NCI-H510A treated with DMSO at 0.1 percent for 48 hours (cell line): ENCODE data around the gene EXOC8.

Experiments used
- DNase-seq: peaks from one replicate; lab custom pipeline; 2025; lab: John Stamatoyannopoulos, UW

EXOC8 gene

DNA sequence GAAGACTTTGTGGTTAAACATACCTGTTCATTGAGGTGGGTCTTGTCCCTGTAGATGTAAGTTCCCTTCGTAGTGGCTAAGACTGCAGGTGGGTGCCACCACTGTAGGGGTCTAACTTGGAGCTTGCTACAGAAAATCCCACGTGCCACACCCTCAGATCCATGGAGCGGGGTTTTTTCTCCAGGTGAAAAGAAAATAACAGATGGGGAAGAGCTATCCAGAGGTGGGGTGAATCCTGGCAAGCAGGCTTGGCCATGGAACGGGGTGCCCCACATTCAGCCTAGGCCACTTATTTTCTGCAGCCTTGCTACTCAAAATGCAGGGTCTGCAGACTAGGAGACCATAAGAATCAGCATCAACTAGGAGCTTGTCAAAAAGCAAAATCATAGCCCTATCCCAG, 24.0 kb downstream of the EXOC8 start:
- no peak for DNase-seq

DNA sequence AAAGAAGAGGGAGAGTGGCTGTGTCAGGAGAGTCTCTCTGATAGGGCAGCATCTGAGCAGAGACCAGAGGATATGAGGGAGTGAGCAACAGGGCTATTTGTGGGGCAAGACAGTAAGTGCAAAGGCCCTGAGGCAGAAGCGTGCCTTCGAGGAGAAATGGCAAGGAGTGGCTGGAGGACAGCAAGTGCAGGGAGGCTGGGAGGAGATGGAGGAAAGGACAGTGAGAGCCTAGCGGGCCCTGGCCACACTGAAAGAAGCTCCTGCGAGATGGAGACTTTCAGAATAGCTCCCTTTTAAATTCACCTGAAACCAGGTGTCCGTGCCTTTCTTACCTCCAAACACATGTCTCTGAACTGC, 25.2 kb downstream of the EXOC8 start:
- DNase-seq, result no peak

DNA sequence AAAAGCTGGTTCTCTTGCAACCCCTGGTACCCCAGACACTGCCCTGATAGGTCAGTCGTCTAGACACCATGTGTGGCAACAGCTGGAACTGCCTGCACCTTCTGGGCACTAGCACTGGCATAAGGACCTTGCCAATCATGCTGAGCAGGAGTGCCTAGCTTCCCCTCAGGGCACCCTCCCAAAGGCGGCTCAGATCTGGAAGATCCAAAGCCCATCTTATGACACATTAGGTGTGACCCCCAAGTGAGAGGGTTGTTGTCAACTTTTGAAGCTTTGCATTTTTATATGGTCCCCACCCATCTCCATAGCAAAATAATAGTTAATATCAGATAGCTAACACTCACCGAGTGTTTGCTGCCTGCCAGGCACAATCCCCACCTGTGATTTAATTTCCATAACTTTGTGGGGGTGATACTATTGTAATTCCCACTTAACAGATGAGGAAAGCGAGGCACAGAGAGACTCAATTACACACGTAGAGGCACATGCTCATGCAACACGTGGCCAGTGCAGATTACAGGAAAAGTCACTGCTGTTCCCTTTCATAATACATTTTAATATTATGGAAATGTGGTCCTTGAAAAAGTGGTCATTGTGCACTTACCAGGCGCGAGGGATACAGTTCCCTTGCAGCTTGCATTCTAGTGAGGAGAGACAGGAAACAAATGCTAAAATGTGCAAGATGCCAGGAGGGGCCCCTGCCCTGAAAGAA, 25.8 kb downstream of the EXOC8 start:
- DNase-seq, result no peak

DNA sequence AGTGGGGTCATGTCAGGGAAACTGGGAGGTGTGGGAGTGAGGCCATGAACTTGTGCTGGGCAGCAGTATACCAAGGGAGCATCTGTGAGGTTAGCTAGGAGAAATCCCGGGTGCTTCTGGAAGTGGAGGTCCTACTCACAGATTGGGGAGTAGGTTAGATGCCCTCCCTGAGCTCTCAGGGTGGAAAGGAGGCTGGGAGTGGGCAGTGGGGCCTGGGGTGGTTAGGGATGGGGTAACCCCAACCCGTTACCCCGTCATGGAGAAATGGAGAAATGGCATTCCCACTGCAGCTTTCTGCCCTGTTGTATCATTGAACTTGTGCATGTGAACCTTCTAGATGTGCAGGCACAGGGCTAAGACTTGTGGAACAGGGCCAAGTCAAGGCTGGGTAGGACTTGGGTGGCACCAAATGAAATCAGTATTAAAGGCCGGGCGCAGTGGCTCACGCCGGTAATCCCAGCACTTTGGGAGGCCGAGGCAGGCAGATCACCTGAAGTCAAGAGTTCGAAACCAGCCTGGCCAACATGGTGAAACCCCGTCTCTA, 27.2 kb downstream of the EXOC8 start:
- no peak for DNase-seq

DNA sequence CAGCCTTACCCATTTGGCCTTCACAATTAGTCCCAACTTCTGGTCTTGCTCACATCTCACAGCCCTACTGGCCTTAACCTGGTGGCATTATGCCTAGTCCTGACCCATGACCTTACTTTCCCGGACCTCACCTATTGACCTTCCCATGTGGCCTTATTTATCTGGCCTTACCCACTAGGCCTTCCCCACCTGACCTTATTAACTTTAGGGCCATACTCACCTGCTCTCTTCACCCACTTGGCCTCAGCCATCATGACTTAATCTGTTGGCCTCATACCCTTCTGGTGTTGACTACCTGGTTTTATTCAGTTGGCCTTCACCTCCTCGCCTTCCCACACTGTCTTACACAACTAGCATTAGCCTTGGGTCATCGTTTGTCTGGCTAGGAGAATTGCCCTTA, 35.7 kb downstream of the EXOC8 start:
- DNase-seq, result no peak

DNA sequence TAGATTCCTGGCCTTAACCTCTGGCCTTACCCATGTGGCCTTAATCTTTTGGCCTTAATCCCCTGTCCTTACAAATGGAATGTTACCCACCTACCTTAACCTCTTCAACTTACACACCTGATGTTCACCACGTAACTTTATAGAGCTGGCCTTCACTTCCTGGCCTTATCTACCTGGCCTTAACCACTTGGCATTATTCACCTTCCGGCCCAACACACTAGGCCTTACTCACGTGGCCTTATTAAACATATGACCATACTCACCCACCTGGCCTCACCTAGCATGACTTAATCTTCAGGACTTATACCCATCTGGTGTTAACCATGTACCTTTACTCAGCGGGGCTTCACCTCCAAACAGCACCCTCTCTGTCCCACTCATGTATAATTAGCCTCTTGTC, 41.7 kb downstream of the EXOC8 start:
- DNase-seq, result no peak

DNA sequence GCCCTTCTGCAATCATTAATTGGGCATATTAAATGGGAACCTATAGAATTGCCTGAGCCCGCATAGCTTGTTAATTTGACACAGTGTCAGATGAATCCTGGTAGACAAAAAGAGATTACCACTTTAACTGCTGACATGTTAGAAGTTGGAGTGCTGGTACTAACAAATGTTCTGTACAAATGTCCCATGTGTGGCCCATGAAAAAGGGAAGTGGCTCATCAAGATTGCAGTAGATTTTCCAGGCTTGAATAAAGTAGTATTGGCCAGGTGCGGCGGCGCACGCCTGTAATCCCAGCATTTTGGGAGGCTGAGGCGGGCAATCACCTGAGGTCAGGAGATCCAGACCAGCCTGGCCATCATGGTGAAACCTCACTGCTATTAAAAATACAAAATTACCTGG, 51.0 kb downstream of the EXOC8 start:
- DNase-seq, result no peak

DNA sequence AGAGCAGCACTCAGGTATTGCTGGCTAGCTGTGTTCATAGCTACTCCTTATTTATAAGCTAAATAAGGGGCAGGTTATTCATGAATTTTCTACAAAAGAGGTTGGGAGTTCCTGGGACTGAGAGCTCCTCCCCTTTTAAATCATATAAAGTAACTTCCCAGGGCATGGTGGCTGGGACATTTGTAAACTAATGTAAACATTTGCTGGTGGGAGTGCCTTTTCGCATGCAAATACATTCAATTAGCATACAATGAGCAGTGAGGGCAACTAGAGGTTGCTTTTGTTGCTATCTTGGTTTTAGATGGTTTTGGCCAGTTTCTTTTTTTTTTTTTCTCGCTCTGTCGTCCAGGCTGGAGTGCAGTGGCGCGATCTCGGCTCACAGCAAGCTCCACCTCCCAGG, 53.2 kb downstream of the EXOC8 start:
- no peak for DNase-seq
